GM19035 (cell line): ENCODE measurements around the gene SMIM14.
"Not testable (repeated sequence)": the region's sequence is repeated elsewhere in the genome, so short reads cannot be mapped to it uniquely, and the experiment has no call there.

Experiments used
- ATAC-seq: cut with Tn5 transposase; IDR thresholded peaks from one replicate; pipeline ENCODE4 v1.9.1; 2021; ENCODE audit not compliant: unreplicated experiment

SMIM14 gene

DNA sequence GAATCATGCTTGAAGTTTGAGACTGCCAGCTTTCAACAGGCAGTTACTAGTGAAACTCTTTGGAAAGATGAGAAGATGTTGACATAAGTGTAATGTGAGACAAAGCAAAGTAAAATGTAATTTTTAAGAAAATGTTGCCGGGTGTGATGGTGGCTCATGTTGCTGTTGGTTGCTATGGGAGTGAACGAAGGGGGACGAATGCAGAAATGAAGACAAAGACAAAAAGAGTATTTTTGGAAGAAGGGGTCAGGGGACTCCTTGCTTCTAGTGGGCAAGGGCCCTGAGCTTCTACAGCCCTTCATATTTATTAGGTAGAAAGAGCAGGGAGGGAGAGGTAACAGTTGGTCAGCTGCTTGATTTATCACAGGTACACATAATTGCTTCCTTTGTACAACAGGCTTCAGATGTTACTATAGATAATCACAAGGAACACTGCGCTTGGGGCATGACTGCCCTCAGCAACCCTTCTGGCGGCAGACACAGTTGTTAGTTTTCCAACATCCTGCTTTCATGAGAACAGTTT lies 99.5 kb downstream of the SMIM14 start:
- ATAC-seq = no peak

GRCh38 chr4:39533541-39533940 lies 105.1 kb downstream of the SMIM14 start:
- no peak for ATAC-seq

GRCh38 chr4:39532237-39532636 lies 106.4 kb downstream of the SMIM14 start:
- not testable (repeated sequence) for ATAC-seq

DNA sequence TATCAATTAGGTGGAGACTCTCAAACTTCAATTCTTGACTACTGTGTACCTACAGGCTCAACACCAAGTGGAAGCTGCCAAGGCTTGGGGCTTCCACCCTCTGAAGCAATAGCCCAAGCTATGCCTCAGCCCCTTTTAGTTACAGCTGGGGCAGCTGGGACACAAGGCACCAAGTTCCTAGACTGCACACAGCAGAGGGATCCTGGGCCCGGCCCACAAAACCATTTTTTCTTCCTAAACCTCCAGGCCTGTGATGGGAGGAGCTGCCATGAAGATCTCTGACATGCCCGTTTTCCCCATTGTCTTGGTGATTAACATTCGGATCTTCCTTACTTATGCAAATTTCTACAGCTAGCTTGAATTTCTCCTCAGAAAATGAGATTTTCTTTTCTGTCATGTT lies 108.0 kb downstream of the SMIM14 start:
- ATAC-seq = no peak

GRCh38 chr4:39529534-39529933 lies 109.1 kb downstream of the SMIM14 start:
- ATAC-seq = no peak

DNA sequence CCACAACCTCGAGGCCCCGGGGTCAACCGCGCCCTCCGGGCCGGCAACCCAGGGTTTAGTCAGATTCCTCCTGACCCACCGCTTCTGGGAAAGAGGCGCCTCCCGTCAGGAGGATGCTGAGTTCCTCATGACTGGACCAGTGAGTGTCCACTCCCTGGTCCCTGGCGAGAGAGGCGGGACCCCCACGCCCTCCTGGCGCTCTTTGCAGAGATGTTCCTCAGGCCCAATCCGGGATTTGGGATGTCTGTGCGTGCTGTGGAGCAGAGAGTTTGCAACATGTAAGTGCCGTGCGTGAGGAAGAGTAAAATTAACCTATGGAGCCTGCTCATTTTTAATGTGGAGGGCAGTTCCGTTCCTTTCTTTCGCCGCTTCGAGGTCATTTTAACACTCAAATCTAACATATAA lies 110.6 kb downstream of the SMIM14 start:
- no peak for ATAC-seq

- ATAC-seq = peak; percentile 96
Measured at GRCh38 chr4:39527296-39528060, 111.2 kb downstream of the SMIM14 start, which contains the start of gene UGDH. Gene UGDH (minus strand): TSS chr4:39527439. CDS start chr4:39521512, 5,927 bp downstream.

GRCh38 chr4:39526765-39527295 lies 111.8 kb downstream of the SMIM14 start:
- no peak for ATAC-seq

- no peak for ATAC-seq
Measured at GRCh38 chr4:39525822-39526690, 112.6 kb downstream of the SMIM14 start.

DNA sequence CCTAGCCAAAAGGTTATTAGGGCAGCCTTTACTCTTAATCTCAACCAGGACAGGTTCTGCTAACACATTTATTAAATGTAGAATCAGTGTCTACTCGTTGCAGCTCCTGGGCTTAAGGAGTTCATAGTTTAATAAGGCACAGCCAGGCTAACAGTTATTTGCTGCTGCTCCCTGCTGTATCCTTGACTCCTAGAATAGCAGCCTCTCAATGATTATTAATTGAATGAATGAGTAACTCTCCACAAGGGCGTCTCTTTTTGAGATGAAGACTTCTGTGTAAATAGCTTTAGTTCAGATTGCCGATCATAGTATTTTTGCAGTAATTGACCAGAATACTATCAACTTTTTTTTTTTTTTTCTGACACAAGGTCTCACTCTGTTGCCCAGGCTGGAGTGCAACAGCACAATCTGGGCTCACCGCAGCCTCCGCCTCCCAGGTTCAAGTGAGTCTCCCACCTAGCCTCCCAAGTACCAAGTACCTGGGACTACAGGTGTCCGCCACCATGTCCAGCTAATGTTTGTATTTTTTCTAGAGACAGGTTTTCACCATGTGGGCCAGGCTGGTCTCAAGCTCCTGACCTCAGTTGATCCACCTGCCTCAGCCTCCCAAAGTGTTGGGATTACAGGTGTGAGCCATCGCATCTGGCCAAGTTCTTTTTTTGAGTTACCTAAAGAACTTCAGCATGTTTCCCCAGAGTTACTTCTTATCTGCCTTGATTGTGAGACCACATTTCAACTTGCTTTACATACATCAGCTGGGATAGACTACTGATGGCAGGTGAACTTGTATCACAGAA lies 114.3 kb downstream of the SMIM14 start:
- ATAC-seq = no peak

GRCh38 chr4:39522068-39522467 lies 116.6 kb downstream of the SMIM14 start:
- no peak for ATAC-seq

DNA sequence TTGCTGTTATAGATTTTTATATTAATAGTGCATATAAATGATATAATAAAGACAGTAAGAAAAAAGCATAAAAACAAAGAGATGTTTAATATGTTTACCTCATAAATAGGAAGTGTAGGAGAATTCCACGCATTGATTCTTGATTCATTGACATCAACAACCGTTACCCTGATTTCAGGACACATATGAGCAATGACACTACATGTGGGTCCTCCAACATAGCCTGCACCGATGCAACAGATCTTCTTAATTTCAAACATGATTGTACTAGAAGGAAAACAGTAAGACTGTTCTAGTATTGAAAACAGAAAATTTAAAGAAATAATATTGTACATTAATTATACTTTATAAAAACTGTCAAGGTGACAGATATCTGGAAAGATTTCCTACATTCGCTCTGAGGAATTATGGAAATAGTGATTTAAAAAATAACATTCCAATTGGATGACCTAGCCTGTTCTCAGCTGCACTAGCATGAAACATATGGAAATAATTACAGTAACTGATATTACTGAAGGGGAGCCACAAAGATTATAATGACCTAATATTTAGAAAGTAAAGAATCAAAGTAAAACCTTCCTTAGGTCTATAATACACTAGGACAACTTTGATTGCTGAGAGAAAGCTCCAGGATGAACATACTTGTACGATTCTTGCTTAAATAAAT lies 117.3 kb downstream of the SMIM14 start:
- ATAC-seq = no peak

DNA sequence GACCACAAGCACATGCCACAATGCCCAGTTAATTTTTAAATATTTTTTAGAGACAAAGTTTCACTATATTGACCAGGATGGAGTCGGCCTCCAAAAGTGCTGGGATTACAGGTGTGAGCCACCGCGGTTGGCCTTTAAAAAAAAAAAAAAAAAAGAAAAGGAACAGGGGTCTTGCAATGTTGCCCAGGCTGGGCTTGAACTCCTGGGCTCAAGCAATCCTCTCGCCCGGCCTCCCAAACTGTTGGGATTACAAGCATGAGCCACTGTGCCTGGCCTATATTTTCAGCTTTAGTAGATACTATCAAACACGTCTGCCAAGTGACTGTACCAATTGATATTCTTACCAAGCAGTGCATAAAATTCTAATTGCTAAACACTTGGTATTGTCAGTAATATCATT lies 120.2 kb downstream of the SMIM14 start:
- no peak for ATAC-seq

GRCh38 chr4:39516407-39516966 lies 122.2 kb downstream of the SMIM14 start:
- ATAC-seq = no peak

- not testable (repeated sequence) for ATAC-seq
Measured at GRCh38 chr4:39515669-39516401, 122.8 kb downstream of the SMIM14 start.

- no peak for ATAC-seq
Measured at GRCh38 chr4:39514888-39515401, 123.7 kb downstream of the SMIM14 start.

GRCh38 chr4:39514266-39514665 lies 124.4 kb downstream of the SMIM14 start:
- not testable (repeated sequence) for ATAC-seq

DNA sequence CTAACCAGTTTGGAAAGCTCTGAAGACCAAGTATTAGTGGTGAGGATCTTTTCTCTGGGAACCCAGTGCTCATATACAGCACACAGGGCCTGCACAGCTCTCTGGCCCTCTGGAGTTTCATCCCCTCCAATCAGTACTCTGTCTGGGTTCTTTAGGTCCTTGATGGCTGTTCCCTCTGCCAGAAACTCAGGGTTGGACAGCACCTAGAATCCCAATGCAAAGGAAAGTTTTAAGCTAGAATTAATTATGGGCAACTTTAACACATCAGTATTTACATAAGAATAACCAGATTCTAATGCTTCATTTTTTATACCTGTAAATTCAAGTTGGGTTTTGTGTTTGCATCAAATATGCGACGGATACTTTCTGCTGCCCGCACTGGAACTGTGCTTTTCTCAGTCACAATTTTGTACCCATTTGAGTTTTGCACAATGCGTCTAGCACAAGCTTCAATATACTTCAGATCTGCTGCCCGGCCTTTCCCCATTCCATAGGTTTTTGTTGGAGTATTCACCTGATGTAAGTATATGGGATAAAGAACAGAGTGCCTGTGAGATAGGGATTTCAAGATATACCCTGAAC lies 128.2 kb downstream of the SMIM14 start:
- no peak for ATAC-seq

GRCh38 chr4:39505581-39505980 lies 133.1 kb downstream of the SMIM14 start:
- no peak for ATAC-seq
